GM12878 (cell line): Measurements from ENCODE around the gene WDHD1. TPM values are rescaled to one million over a fixed set of nuclear protein-coding genes. Genes with fewer than 3 reads are reported as not detected.

Source experiments
- ATAC-seq: fragments of 200-7000 bp; cut with Tn5 transposase; 3 replicates; pipeline ENCODE4 v1.9.1; 2020; ENCODE audit warnings: mild to moderate bottlenecking, moderate library complexity
- BruUV-seq: library from RNA; stranded (reverse); fragments of 400-500 nt; replicated peaks from 2 replicates; lab custom pipeline; 2021; lab: Mats Ljungman, UMichigan
- CTCF ChIA-PET: fragments of 300-600 bp; sonication (Branson Sonifier 250); formaldehyde crosslinking; extraction: SDS; loops from one replicate; lab custom pipeline; 2021; ENCODE audit warnings: inconsistent platforms; lab: Yijun Ruan, JAX
- POLR2A ChIA-PET: fragments of 350-600 bp; formaldehyde crosslinking; extraction: SDS; loops from one replicate; lab custom pipeline; 2021; ENCODE audit warnings: inconsistent platforms; lab: Charles Lee
- RAD21 ChIA-PET: fragments of 300-600 bp; sonication (Branson Sonifier 250); formaldehyde crosslinking; loops from one replicate; lab custom pipeline; 2023; ENCODE audit warnings: antibody characterized with exemption; ENCODE audit not compliant: unreplicated experiment; lab: Charles Lee
- SMC1A ChIA-PET: fragments of 300-600 bp; sonication (Branson Sonifier 250); formaldehyde crosslinking; loops from one replicate; lab custom pipeline; 2023; ENCODE audit not compliant: unreplicated experiment, uncharacterized antibody; lab: Charles Lee
- DNase-seq: peaks from one replicate; pipeline ENCODE4 v3.0.0-alpha.2; 2011; ENCODE audit warnings: low read depth, low spot score
- FAIRE-seq: peaks from 3 replicates; lab custom pipeline; 2011; peaks lifted over from hg19 to GRCh38; lab: Jason Lieb, UNC
- H2AFZ ChIP-seq: 2 replicates; pipeline ENCODE4 v1.6.0; 2011; ENCODE audit warnings: low read depth, low read length, control low read depth; ENCODE audit not compliant: control insufficient read depth
- H3K27ac ChIP-seq: 2 replicates; pipeline ENCODE4 v1.5.1; 2011; ENCODE audit warnings: control low read depth; ENCODE audit not compliant: control insufficient read depth, insufficient read depth
- H3K27me3 ChIP-seq, 2 experiments: replicated peaks in 1 of 2; 2 replicates each; pipeline versions ENCODE4 v1.6.0 to v1.6.1; 2011; ENCODE audit warnings: low read length in 1 of 2; ENCODE audit not compliant: control insufficient read depth in 2 of 2, insufficient read depth in 2 of 2
- H3K36me3 ChIP-seq, 2 experiments: 2 replicates each; pipeline ENCODE4 v1.5.1; 2011; ENCODE audit warnings: low read length in 1 of 2; ENCODE audit not compliant: control insufficient read depth in 2 of 2, insufficient read depth in 2 of 2
- H3K4me1 ChIP-seq: 2 replicates; pipeline ENCODE4 v1.6.1; 2011; ENCODE audit warnings: mild to moderate bottlenecking, low read length, moderate library complexity, mixed read lengths; ENCODE audit not compliant: control insufficient read depth, insufficient read depth
- H3K4me2 ChIP-seq: 2 replicates; pipeline ENCODE4 v1.6.0; 2011; ENCODE audit warnings: control low read depth; ENCODE audit not compliant: control insufficient read depth, insufficient read depth
- H3K4me3 ChIP-seq: fragments of 200-600 bp; sonication (generic); 2 replicates; pipeline ENCODE4 v1.5.1; 2016
- H3K79me2 ChIP-seq: 2 replicates; pipeline ENCODE4 v1.6.0; 2011; ENCODE audit warnings: low read length; ENCODE audit not compliant: control insufficient read depth, insufficient read depth
- H3K9ac ChIP-seq: 2 replicates; pipeline ENCODE4 v1.8.0; 2011; ENCODE audit warnings: low read length, control low read depth, mixed read lengths; ENCODE audit not compliant: control insufficient read depth, insufficient read depth
- H3K9me3 ChIP-seq: replicated peaks from 3 replicates; pipeline ENCODE4 v1.5.1; 2011; ENCODE audit warnings: mild to moderate bottlenecking, low read length; ENCODE audit not compliant: control insufficient read depth, insufficient read depth
- H4K20me1 ChIP-seq: 2 replicates; pipeline ENCODE4 v1.6.0; 2011; ENCODE audit not compliant: control insufficient read depth, insufficient read depth
- ESRRA ChIP-seq: IDR thresholded peaks from 2 replicates; pipeline ENCODE4 v1.6.1; 2012; ENCODE audit warnings: mild to moderate bottlenecking, low read length, improper control_type of control experiment
- KDM1A ChIP-seq: fragments of 200-600 bp; sonication (generic); IDR thresholded peaks from 2 replicates; pipeline ENCODE4 v1.6.1; 2016; ENCODE audit warnings: borderline replicate concordance
- NR2C2 ChIP-seq: IDR thresholded peaks from 2 replicates; pipeline ENCODE4 v1.6.1; 2011; ENCODE audit warnings: borderline replicate concordance, low read depth; ENCODE audit not compliant: control insufficient read depth, insufficient read length
- POLR2AphosphoS5 ChIP-seq: IDR thresholded peaks from 2 replicates; pipeline ENCODE4 v1.6.1; 2011; ENCODE audit warnings: mild to moderate bottlenecking, low read length, inconsistent platforms
- YY1 ChIP-seq: IDR thresholded peaks from 2 replicates; pipeline ENCODE4 v1.6.1; 2011; ENCODE audit warnings: low read depth, mild to moderate bottlenecking, low read length
- WGBS: methylation state at CpG from one replicate; pipeline ENCODE4 v1.1.6; 2016; ENCODE audit warnings: low lambda C conversion rate; ENCODE audit not compliant: insufficient replicate concordance, insufficient coverage; ENCODE audit errors: missing lambda C conversion rate; 5-methylcytosine and 5-hydroxymethylcytosine counted together
- in situ Hi-C: fragments of 300-500 bp; cut with MboI; formaldehyde crosslinking; loops from 9 replicates; pipeline ENCODE4 v1.14.3; 2018; ENCODE audit warnings: mixed read lengths
- intact Hi-C: fragments of 100-400 bp; cut with micrococcal nuclease; formaldehyde crosslinking; loops from one replicate; pipeline ENCODE4 v1.14.2; 2022; ENCODE audit not compliant: unreplicated experiment
- polyA plus RNA-seq, 11 experiments: library from polyadenylated mRNA; depleted of rRNA in 4 of 11; unstranded in 6 of 11; stranded (reverse) in 5 of 11; fragments of >200 nt; fragmentation: Nextera tagmentation in 4 of 11; fragmentation: Illumina TruSeq in 1 of 11; extraction: Ambion mirVana in 4 of 11; extraction: Trizol in 1 of 11; gene quantifications; 1 replicate in 1 of 11; 2 replicates in 10 of 11; pipeline versions ENCODE4 v1.2.1 to v1.2.3, GENCODE V29; 2011 to 2016; ENCODE audit warnings: inconsistent platforms in 2 of 11, missing spikeins in 2 of 11, low read depth in 1 of 11
- total RNA-seq, 4 experiments: library from RNA; depleted of rRNA in 3 of 4; stranded (reverse); fragments of >200 nt in 3 of 4; fragmentation: Illumina TruSeq in 1 of 4; extraction: Trizol in 1 of 4; gene quantifications; 2 replicates each; pipeline versions ENCODE4 v1.2.1 to v1.2.3, GENCODE V29; 2013 to 2021
- TF ChIP-seq, protein P1 (sequence below): fragments of 450-650 bp; IDR thresholded peaks from 2 replicates; pipeline ENCODE4 v1.6.1; 2018; ENCODE audit warnings: mild to moderate bottlenecking, low read depth, moderate library complexity; ENCODE audit not compliant: partially characterized antibody
- TF ChIP-seq, protein P2 (sequence below): IDR thresholded peaks from 2 replicates; pipeline ENCODE4 v1.6.1; 2012; ENCODE audit warnings: low read length, inconsistent platforms

The WDHD1 gene
- total and polyA plus RNA-seq, 10 of the 15 experiments (the other 5 are each of a cell fraction or from before 2014, with no cell fraction given): 11.3 to 50.5 (median 32.6) TPM

GRCh38 chr14:55059333-55059732 lies 32.4 kb upstream of the WDHD1 start (continued):
- TF ChIP-seq, protein P1, sequence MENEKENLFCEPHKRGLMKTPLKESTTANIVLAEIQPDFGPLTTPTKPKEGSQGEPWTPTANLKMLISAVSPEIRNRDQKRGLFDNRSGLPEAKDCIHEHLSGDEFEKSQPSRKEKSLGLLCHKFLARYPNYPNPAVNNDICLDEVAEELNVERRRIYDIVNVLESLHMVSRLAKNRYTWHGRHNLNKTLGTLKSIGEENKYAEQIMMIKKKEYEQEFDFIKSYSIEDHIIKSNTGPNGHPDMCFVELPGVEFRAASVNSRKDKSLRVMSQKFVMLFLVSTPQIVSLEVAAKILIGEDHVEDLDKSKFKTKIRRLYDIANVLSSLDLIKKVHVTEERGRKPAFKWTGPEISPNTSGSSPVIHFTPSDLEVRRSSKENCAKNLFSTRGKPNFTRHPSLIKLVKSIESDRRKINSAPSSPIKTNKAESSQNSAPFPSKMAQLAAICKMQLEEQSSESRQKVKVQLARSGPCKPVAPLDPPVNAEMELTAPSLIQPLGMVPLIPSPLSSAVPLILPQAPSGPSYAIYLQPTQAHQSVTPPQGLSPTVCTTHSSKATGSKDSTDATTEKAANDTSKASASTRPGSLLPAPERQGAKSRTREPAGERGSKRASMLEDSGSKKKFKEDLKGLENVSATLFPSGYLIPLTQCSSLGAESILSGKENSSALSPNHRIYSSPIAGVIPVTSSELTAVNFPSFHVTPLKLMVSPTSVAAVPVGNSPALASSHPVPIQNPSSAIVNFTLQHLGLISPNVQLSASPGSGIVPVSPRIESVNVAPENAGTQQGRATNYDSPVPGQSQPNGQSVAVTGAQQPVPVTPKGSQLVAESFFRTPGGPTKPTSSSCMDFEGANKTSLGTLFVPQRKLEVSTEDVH: no peak
- TF ChIP-seq YY1: no peak
- no peak for TF ChIP-seq NR2C2
- TF ChIP-seq, protein P2, sequence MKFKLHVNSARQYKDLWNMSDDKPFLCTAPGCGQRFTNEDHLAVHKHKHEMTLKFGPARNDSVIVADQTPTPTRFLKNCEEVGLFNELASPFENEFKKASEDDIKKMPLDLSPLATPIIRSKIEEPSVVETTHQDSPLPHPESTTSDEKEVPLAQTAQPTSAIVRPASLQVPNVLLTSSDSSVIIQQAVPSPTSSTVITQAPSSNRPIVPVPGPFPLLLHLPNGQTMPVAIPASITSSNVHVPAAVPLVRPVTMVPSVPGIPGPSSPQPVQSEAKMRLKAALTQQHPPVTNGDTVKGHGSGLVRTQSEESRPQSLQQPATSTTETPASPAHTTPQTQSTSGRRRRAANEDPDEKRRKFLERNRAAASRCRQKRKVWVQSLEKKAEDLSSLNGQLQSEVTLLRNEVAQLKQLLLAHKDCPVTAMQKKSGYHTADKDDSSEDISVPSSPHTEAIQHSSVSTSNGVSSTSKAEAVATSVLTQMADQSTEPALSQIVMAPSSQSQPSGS: no peak
- TF ChIP-seq KDM1A: no peak

GRCh38 chr14:55057919-55058318 lies 31.0 kb upstream of the WDHD1 start:
- Histone ChIP-seq H3K9me3 (no peaks in the 10 kb centered on the region; the same call in 2 of the 3 replicates), H3K4me3 (no peak overlapping the region), H3K79me2 (peaks cover 88% of the 10 kb centered on the region), H3K27ac (no peak overlapping the region), H2AFZ (no peak overlapping the region), H4K20me1 (no peaks in the 10 kb centered on the region), H3K27me3 (no peaks in the 10 kb centered on the region), H3K4me2 (no peak overlapping the region)
- DNase-seq (no peak), FAIRE-seq (no peak), ATAC-seq (no peak)
- ChIA-PET RAD21 (no interaction called here), POLR2A (interaction anchor here (0.5 to 1.2 kb wide), 3 partner anchors 8 to 64 kb away, joined by 3 read pairs; no protein-coding TSS in a partner anchor), SMC1A (interaction anchor here (1.0 to 1.2 kb wide), 3 partner anchors 8 to 103 kb away, joined by 3 to 9 read pairs (median 4); no protein-coding TSS in a partner anchor), CTCF (no interaction called here)
- intact Hi-C loops: no loop called here
- peak; percentile 40; the same call in 1 of the 2 replicates for TF ChIP-seq POLR2AphosphoS5
- no peak for TF ChIP-seq ESRRA
- TF ChIP-seq, all 136 proteins: peak for 1
- Histone ChIP-seq H3K4me1 (no peaks in the 10 kb centered on the region; the same call in 1 of the 2 replicates), H3K9ac (no peak overlapping the region), H3K36me3 (peaks cover under 1 to 11% of the 10 kb centered on the region in 2 experiments; a peak in 3 of 4 replicates)
- no TSS peak for BruUV-seq
- in situ Hi-C loops: no loop called here
- WGBS: 99% methylated on average over 5 of the region's 5 CpGs
